Amniotic epithelial cell (primary cell): ENCODE data around the gene SLC48A1.

Source experiments
- DNase-seq: peaks from one replicate; pipeline ENCODE4 v3.0.0-alpha.2; 2010; ENCODE audit warnings: low read depth

Gene SLC48A1

DNA sequence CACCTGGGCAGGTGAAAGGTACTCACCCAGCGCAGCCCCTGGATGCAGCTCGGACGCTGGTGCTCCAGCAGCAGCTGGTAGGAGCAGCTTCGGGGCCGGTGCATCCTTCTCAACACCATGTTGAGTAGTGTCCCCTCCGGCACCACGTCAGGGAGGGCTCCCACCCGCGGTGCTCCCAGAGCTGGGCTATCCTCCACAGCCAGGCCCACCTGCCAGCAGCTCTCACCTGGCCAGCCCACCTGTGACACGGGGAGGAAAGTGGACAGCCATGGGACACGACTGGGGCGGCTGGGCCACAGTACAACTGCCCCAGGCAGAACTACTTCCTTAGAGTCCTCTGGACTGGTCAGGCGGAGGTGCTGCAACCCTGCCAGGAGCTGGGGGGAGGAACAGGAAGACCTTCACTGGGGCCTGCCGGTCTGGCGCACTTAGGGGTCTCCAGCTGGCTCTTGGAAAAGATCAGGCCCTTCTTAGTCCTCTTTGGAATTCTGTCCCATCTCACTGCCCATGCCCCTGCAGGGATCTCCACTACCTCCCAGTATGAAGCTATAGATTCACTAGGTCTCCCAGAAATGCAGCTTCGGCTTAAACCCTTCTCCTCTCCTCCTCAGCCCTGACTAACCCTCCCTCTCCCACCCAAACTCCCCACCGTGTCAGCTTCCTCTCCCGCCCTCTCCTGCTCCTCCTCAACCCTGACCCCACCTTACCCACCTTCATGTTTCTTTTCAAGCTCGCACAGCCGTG, 15.0 kb upstream of the SLC48A1 start:
- no peak for DNase-seq

DNA sequence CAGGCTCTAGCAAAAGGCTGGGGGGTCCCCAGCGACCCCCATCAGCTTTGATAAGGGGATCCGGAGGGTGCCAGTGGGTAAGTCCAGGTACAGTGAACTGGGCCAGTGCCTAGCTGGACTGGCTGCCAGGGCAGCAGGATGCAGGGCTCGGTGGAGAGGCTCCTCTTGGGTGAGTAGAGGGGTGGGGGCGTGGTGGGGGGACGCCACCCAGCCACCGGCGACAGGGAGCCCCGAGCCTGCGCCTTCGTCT, 14.5 kb upstream of the SLC48A1 start:
- DNase-seq, result no peak

DNA sequence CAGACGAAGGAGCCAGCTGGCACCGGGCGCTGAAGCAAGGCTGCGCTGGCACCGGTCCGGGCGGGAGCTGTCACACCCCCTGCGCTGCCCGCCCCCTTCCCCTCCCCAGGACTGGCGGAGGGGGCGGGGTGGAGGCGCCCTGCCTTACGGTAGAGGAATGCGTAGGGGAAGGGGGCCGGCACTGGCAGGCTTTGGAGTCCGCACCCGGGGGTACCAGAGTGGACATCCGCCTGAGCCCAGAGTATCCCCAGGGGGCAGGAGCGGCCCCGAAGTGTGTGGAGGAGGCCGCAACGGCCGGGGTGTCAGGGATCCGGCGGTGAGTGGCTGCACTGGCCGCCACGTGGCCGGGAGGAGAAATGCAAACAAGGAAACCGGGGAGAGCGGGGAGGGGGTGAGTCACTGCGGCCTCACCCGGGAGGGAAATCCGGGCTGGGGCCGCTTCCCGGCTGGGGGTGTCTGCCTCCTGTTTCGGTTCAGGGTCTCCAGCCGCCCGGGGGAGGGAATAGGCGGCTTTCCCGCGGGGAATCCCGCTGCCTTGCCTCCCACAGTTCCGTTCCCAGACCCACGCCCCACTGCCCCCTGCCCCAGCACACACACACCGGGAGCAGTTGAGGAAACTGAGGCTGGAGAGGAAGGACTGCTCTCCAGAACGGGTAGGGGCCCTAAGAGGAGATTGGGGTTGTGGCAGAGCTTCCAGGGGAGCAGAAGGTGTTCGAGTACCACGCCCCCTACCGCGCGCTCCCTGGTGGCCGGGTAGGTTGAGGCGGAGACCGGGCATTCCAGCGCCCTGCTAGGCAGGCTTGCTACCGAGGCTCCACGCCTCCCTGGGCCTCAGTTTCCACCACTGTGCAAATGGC, 14.0 kb upstream of the SLC48A1 start, which contains the start of gene RAPGEF3:
Gene RAPGEF3 (minus strand): TSS at position 47 of the 857 bp plus-strand sequence. CDS start 324 bp downstream, outside the sequence.
- peak; percentile 71 for DNase-seq

DNA sequence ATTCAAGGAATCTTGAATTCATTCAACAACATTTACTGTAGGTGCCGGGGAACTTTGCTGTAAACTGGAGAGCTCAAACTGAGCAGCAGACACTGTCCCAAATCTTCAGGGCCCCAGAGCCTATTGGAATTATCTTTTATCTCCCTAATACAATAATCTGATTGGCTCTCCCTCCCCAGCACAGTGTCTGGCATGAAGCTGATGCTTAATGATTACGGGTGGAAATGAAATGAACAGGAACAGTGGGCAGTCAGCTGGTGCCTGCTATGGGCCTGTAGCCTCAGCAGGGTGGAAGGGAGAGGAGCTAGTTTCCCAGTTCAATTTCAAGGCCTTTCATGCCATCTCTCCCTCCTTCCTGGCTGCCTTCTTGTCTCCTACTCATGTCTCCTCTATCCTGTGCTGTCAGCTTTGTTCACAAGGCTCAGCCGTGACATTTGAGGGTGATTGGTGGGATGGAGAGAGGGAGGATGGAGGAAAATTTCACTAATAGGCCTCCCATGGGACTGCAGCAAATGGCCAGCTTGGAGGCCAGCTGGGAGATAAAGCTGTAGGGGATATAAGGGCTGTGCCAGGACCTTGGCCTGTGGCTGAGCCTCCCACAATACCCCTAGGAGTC, 10.1 kb upstream of the SLC48A1 start:
- no peak for DNase-seq

DNA sequence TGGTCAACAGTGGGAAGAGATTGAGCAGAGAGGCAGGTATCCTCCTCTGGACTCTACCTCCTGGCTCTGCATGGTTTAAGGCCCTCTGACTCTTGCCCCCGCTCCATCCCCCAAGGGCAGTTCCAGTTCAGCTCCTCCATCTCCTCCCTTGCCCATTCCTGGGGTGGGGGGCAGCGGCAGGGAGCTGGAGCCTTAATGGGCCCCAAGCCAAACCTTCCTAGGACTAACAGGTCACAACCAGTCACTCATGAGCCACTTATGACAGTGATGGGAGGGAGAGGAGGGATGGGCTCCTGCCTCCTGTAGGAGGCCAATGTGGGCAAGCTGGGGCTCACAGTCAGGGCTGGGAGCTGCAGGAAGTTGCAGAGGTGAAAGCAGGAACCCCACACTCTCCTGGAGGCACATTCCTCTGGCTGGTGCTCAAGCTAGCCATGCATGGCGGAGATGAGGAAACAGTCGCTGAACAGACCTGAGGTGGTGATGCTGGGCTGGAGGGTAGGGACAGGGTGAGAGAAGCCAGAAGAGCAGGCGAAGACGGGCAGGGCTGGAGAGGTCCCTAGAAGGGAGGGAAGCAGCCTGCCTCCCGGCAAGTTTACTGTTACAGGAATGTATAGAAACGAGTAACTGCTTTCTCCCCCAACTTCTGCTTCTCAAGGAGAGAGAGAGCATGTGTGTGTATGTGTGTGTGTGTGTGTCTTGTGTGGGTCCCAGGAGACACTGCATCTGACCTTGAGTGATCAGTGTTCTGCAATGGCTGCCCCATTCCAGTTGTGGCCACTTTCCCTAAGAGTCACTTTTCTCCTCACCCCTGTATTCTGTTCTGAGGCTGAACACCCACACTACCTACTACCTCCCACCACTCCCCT, 9.3 kb upstream of the SLC48A1 start:
- peak; percentile 24 for DNase-seq

DNA sequence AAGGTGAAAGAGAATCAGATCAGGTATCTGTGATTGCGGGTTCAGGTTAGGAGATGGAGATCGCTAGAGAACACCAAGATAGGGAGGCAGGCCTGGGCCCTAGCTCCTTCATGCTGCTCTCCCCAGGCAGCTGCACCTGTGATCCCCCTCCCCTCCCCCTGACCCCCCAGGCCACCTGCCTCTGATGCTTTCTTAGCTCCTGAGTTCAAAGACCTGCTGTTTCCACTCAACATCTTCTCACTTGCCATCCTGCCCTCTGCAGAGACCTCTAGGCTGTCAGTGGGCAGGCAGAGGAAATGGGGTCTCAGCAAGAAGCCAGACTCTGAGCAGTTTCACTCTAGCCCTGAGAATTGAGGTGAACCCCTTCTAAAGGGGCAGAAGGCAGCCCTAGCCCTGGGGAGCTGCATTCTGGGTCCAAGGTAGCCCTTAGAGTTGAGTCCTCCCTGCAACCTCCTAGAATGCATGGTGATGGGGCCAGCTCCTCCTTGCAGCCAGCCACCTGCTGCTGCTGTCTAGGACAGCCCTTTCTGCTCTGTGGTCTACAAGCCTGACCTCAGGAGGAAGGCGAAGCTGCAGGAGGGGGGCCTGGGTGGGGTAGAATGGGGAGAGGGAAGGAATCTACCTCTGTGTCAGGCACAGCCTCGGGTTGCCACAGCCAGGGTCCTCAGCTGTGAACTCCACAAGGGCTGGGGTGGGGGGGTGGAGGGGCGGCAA, 6.4 kb upstream of the SLC48A1 start:
- DNase-seq, result no peak

DNA sequence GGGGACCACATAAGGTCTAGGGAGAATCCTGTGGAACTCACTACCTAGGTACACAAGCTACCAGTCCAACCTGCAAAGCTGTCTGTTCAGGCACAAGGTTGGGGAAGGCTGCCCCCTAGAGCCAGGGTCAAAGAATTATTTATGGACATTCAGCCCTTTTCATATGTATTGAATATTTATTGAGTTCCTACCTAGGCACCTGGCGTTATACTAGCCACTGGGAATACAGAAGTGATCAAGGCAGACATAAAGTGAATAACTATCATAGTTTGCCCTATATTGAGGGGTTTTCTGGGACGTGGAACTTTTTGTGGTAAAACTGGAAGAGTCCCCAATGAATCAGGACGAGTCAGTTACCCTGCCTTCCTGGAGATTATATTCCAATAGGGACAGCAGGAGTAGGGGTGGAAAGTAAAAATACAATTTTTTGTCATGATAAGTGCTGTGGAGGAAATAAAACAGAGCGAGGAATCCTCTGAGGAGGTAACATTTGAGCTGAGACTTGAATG, 5.8 kb upstream of the SLC48A1 start:
- peak; percentile 30 for DNase-seq

DNA sequence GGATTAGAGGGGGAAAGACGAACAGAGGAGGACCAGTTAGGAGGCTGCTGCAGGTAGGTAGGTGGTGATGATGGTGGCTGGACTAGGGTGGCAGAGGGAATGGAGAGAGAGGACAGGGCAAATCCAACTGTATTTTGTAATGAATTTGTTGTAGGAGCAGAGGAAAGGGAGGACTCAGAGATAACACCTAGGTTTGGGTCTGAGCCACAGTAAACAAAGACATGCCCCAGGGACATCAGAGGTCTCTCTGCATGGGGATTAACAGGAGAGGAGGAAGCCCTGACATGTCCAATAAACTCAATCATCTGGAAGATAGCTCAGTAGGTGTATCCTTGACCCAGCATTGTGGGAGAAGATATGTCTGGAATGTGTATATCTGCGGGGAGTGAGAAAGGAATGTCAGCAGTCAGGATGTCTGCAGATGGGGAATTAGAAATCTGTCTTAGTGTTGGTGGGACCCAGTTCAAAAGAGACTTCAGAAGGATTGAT, 4.7 kb upstream of the SLC48A1 start:
- peak; percentile 68 for DNase-seq

DNA sequence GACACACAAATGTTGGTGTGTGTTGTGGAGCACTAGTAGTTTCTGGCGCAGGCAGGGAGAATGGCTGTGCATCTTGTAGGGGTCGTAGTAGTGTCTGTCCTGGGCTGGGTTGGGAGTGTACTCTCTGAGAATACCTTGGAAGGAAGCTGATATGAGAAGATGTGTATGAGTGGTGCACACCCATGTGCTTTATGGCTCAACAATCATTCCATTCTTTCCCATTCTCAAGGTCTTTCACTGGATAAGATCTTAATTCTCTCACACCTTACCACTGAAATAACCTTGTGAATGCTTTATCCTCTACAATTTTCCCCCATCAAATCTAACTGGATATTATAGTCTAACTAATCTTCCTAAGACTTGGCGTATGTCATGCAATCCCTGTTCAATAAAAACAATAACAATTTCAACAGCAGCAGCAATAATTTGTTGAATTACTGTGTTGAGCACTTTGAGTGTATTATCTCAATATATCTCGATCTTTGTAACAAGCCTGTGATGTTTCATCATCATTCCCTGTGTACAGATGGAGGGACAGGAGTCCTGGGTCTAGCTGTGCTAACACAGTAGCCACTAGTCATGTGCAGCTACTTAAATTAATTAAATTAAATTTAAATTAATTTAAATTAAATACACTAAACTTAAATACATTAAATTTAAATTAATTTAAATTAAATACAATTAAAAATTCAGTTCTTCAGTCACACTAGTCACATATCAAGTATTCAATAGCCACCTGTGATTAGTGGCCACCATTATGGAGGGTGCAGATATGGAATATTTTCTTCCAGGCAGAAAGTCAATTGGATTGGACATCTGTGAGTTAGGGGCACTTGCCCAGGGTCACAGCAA, 3.6 kb upstream of the SLC48A1 start:
- DNase-seq, result no peak

DNA sequence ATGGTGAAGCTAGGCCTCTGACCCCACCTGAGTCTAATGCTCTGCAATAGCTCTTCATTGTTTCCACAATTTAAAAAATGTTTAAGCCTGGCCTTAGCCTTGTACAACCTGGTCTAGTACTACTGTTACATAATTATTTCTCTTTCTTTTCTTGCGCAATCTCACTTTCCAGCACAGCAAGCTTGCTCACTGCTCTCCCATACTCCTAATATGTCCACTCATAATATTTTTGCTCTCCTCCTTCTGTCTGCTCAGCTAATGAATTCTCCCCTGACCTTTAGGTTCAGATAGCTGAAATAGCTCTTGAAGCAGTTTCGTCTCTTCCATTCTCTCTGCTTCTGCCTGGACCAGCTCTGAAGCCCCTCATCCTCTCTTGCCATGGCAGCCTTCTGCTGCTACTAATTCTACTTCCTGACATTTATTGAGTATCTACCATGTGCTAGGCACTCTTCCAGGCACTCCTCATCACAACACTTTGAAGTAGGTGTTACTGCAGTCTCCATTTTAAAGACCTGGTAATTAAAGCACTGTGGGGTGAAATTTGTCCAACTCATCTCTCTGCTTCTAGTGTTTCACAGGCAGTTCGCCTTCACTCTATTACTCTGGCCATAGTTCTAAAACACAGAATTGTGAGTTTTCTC, 2.8 kb upstream of the SLC48A1 start:
- DNase-seq, result peak; percentile 81

DNA sequence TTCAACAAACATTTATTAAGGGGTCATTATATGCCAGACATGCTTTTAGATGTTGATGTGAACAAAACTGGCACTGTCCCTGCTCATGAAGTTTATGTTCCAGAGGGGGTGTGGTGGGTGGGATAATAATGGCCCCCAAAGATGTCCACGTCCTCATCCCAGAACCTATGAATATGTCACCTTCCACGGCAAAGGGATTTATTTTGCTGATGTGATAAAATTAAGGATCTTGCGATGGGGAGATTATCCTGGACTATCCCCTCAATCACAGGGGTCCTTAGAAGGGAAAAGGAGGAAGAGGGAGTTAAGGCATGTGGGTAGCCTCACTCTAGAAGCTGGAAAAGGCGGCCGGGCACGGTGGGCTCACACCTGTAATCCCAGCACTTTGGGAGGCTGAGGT, 1.7 kb upstream of the SLC48A1 start:
- DNase-seq, result no peak

DNA sequence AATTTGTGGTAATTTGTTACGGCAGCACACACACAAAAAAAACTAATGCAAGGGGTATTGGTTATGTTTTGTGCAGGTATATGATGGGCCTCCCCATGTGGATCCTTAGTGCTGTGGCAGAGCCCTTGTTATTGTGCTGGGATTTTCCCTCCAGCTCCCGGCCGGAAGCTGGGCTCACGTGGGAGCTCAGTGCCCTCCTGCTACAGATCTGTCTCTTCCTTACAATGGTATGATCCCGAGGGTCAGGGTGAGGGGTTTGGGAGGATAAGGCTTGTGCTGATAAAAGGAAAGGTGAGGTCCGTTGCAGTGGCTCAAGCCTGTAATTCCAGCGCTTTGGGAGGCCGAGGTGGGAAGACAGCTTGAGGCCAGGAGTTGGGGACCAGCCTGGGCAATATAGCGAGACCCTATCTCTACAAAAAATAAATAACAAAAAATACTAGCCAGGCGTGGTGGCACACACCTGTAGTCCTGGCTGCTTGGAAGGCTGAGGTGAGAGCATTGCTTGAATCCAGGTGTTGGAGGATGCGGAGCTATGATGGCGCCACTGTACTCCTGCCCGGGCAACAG, 861 bp upstream of the SLC48A1 start:
- no peak for DNase-seq

DNA sequence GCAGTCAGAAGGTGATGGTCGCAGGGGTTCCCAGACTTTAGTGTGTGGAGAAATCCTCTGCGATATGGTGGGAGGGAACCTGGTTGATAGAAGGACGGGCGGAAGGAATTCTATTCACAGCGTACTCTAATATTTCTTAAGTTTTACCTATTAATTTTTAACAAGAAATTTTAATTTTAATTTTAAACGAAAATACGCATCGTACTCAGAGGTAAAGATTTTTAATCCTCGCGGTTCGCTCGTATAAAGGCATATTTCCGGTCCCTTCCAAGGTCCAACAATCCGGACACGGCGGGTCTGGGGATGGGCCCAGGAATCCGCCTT, 338 bp upstream of the SLC48A1 start:
- no peak for DNase-seq

DNA sequence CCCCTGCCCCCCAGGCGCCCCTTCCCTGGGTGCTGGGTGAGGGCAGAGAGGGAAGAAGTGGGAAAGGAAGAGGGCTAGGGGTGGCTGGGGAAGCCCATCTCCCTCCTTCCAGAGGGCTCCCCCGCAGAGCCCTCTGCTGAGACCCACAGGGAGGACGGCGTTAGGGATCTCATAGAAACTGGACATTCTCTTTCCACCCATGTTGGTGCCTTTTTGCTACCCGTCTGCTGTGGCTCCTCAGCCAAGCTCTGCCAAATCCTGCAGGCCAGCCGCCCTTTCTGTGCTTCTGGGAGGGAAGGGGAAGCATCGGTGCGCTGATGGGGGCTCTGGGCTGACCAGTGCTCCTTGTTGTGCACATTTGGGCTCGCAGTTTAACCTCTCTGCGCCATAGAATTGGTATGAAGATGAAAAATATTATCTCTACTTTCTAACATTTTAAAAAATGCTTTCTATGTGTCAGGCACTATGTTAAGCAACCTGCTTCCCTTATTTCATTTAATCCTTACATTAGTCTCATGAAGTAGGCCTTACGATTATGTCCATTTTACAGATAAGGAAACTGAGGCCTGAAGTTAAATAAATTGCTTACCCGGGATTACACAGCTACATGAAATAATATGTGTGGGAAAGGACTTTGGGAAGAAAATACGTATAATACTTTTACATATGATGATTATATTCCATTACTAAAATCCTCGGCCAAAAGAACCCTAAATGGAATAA, 981 bp downstream of the SLC48A1 start:
- no peak for DNase-seq

DNA sequence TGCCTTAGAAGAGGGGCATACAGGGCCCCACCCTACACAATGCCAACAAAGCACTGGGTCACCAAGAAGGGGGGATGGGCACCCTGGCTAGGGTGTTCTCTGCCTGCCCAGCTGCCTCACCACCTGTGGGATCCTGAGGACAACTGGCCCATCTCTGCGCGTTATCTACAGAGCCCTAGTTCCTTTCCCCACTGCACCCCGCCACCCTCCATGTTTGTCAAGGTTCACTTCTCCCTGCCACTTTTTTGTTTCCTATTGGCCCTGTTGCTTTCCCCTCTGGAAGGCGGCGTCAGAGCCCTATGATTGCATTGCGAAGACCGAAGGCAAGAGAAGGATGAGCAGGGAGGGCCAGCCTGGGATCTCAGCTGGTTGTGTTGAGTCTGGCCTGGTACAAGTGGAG, 1.6 kb downstream of the SLC48A1 start:
- DNase-seq, result no peak

DNA sequence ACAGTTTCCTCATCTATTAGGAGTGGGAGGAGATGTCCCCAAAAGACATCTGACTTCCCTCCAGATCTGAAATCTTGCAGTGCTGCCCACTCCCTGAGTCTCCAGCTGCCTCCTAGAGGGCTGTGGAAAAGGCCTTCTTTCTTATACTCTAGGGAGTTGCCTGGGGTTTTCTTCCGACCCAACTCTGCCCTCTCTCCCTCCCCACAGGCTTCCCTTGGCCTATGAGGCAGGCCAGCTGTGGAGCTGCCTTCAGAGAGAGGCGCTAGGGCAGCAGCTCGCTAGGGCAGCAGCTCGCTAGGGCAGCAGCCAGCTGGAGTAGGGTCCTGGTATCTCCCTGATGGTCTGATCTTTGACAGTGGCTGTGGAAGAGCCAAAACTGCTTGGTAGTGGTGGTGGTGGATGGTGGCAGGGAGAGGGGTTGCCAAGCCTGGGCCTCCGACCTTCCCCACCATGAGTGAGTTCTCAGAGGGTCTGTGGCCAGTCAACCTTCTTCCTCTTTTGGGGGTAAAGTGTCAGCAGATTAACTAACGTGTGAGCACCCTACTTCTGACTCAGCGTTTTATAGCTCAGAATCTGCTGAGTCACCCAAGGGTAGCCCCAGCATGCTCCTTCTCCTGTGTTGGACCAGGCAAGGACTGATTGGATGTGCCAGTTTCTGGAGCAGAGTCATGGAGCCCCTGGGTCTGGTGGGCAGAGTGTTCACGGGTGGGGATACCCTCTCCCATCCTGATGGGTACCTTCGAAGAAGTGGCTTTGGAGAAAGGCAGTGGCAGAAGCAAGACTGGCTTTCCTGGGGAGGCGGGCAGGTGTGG, 2.3 kb downstream of the SLC48A1 start:
- DNase-seq, result peak; percentile 51

DNA sequence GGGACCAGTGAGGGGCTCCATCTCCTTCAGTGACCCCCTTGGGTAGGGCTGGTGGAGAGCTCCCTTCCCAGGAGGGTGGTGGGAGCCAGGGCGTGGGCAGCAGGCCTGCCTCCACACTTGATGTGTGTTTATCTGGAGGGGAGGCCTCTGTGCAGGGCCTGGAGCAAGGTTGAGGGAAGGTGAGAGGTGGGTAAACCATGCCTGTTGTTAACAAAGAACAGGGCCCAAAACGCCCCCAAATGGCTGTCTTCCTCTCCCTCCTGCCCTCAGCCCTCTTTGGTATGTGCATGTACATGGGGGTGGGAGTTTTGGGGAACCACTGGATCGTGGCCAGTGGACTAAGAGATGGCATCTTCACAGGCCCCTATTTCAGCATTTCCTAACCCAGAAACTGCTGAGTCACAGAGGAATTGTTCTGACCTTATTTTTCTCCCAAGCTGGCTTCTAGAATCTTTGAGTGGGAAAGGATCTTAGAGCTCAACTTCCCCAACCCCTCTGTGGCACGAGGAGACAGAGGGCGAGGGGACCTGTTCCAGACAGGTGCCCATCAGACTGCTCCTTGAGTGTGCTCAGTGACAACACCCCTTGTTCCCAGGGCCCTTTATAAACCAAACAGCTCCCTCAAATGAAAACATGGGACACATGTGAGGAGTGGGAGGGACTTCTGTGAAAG, 3.6 kb downstream of the SLC48A1 start:
- peak; percentile 70 for DNase-seq
